IMR-90 (cell line): ENCODE data around the gene IFI27L2.
A peak's percentile ranks its signal among the peaks of the same experiment; 100 is the strongest.

Source experiments
- BHLHE40 ChIP-seq: fragments of 150-350 bp; IDR thresholded peaks from 2 replicates; pipeline ENCODE4 v1.6.1; 2016; ENCODE audit warnings: mild to moderate bottlenecking, low read depth, low read length
- CEBPB ChIP-seq: IDR thresholded peaks from 2 replicates; pipeline ENCODE4 v1.6.1; 2012; ENCODE audit warnings: low read depth, low read length, improper control_type of control experiment
- CTCF ChIP-seq: conservative IDR thresholded peaks from 2 replicates; pipeline ENCODE4 v1.5.1; 2012; ENCODE audit warnings: mild to moderate bottlenecking, low read depth, low read length, improper control_type of control experiment
- FOS ChIP-seq: fragments of 150-350 bp; IDR thresholded peaks from 2 replicates; pipeline ENCODE4 v1.6.1; 2016; ENCODE audit warnings: low read depth, low read length
- MAFK ChIP-seq: IDR thresholded peaks from 2 replicates; pipeline ENCODE4 v1.6.1; 2012; ENCODE audit warnings: low read depth, low read length, improper control_type of control experiment
- MXI1 ChIP-seq: IDR thresholded peaks from 2 replicates; pipeline ENCODE4 v1.6.1; 2012; ENCODE audit warnings: low read depth, mild to moderate bottlenecking, low read length, moderate library complexity, borderline replicate concordance
- NFE2L2 ChIP-seq: fragments of 150-350 bp; IDR thresholded peaks from 2 replicates; pipeline ENCODE4 v1.6.1; 2016; ENCODE audit warnings: low read depth, mild to moderate bottlenecking, low read length
- POLR2A ChIP-seq: IDR thresholded peaks from 2 replicates; pipeline ENCODE4 v1.6.1; 2012; ENCODE audit warnings: mild to moderate bottlenecking, low read depth, low read length
- RAD21 ChIP-seq: IDR thresholded peaks from 2 replicates; pipeline ENCODE4 v1.6.1; 2012; ENCODE audit warnings: low read length, improper control_type of control experiment
- RCOR1 ChIP-seq: IDR thresholded peaks from 2 replicates; pipeline ENCODE4 v1.6.1; 2012; ENCODE audit warnings: mild to moderate bottlenecking, low read length, improper control_type of control experiment; ENCODE audit not compliant: insufficient replicate concordance
- USF2 ChIP-seq: fragments of 150-350 bp; IDR thresholded peaks from 2 replicates; pipeline ENCODE4 v1.6.1; 2017; ENCODE audit warnings: mild to moderate bottlenecking, antibody characterized with exemption, low read length, low read depth

GRCh38 chr14:94132285-94132887 lies 3.0 kb upstream of the IFI27L2 start:
- TF ChIP-seq POLR2A (no peak), RAD21 (peak; percentile 59), USF2 (no peak), CTCF (peak; percentile 73), BHLHE40 (no peak), MXI1 (no peak), FOS (no peak), CEBPB (no peak), RCOR1 (no peak), MAFK (no peak), NFE2L2 (no peak)
